T-helper 2 cell treated with Interferon-gamma antibody and Interleukin-4, amounts not matched to agents 100 ng/mL and 5 ng/mL, for 36 hours (primary cell): ENCODE measurements around the gene RNF14. TPM values are rescaled to one million over a fixed set of nuclear protein-coding genes. Genes with fewer than 3 reads are reported as not detected.

Experiments
- total RNA-seq: library from RNA; stranded (reverse); gene quantifications from 2 replicates; pipeline ENCODE4 v1.2.3, GENCODE V29; 2022

The RNF14 gene
- total RNA-seq, 1 donor from 2014 or later = 24.2 TPM

Other genes with a start within 250 kb of the RNF14 start
- gene PCDH1, start 90.7 kb upstream of the RNF14 start, total RNA-seq = not detected in 2 replicates
- 82.5 and 84.0 TPM in 2 replicates for gene DELE1, start 45.2 kb upstream of the RNF14 start, total RNA-seq
- 0.70 and 1.9 TPM in 2 replicates for gene PCDH12, start 10.9 kb upstream of the RNF14 start, total RNA-seq
- gene GNPDA1, start 43.9 kb downstream of the RNF14 start, total RNA-seq = 30.0 and 33.1 TPM in 2 replicates
- gene NDFIP1, start 139.7 kb downstream of the RNF14 start, total RNA-seq = 57.2 and 58.2 TPM in 2 replicates